BLaER1 treated with 17β-estradiol and CSF1 and Interleukin-3, amounts not matched to agents 10 nM and 100 nM (cell line): ENCODE results near the gene P4HB.

Experiments used
- H3K27ac ChIP-seq, 11 experiments: shearing (Covaris generic); formaldehyde crosslinking; 2 replicates each; pipeline ENCODE4 v1.8.1; 2022
- H3K27me3 ChIP-seq, 11 experiments: shearing (Covaris generic); formaldehyde crosslinking; 2 replicates each; pipeline ENCODE4 v1.8.1; 2022
- H3K36me3 ChIP-seq, 11 experiments: shearing (Covaris generic); formaldehyde crosslinking; 2 replicates each; pipeline ENCODE4 v1.8.1; 2022
- H3K4me1 ChIP-seq, 10 experiments: shearing (Covaris generic); formaldehyde crosslinking; 2 replicates each; pipeline ENCODE4 v1.8.1; 2022
- H3K4me2 ChIP-seq, 11 experiments: shearing (Covaris generic); formaldehyde crosslinking; 2 replicates each; pipeline ENCODE4 v1.8.1; 2022
- H3K4me3 ChIP-seq, 10 experiments: shearing (Covaris generic); formaldehyde crosslinking; 2 replicates each; pipeline ENCODE4 v1.8.1; 2022
- H3K9ac ChIP-seq, 11 experiments: shearing (Covaris generic); formaldehyde crosslinking; 2 replicates each; pipeline ENCODE4 v1.8.1; 2022
- H3K9me3 ChIP-seq, 11 experiments: shearing (Covaris generic); formaldehyde crosslinking; replicated peaks in 1 of 11; 2 replicates each; pipeline ENCODE4 v1.8.1; 2022
- H4K20me1 ChIP-seq, 11 experiments: shearing (Covaris generic); formaldehyde crosslinking; 2 replicates each; pipeline ENCODE4 v1.8.1; 2022
- Cebpa-rat ChIP-seq, 11 experiments: shearing (Covaris generic); IDR thresholded peaks; 2 replicates each; pipeline ENCODE4 v1.8.1; 2022

P4HB gene

DNA sequence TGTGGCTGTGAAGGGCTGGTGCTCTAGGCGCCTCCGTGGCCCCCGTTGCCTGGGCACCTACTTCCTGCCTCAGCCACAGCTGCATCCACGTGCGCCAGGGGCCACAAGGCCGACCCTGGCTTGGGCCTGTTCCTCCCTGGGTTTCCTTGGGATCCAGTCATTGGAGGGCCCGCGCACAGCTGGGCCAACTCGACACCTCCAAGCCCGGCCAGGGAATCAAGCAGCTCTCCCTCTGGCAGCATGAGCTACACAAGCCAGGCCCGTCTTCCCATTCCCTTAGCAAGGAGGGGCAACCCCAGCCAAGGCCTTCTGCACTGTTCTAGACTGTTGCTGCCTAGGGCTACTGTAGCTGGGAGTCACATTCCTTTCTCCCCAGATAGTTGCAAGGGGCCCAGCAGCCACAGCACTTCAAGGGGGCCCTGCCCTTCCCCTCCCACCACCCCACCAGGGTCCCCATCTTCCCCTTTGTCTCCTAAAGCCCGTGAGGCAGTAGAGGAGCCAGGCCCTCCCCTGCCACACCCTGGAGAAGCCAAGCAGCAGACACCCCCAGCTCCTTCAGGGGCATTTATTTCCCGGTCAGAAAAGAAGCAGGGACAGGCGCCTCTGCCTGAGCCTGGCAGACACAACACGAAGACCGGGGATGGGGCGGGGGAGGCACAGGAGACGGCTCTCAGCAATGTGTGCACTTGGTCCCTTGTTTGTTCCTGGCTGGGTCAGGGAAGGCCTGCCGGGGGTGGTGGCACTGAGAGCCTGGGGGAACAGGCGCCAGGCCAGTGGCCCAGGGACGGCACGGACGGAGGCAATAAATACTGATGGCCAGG is 7.0 kb upstream of the P4HB start:
- no peaks in the 10 kb centered on the region for H3K27me3 ChIP-seq
- H3K9ac ChIP-seq, result peak overlapping the region; percentile 47 to 88 (median 60); a peak in 20 of 22 replicates
- peak overlapping the region; percentile 53 to 99 (median 68) for H3K4me2 ChIP-seq
- TF ChIP-seq Cebpa-rat (IDR thresholded peaks at IDR 0.05), result no peak
- peaks cover 24 to 63% (median 46%) of the 10 kb centered on the region in 11 experiments for H3K36me3 ChIP-seq
- peaks cover 55 to 77% (median 68%) of the 10 kb centered on the region in 11 experiments for H4K20me1 ChIP-seq
- peaks cover 68 to 85% (median 78%) of the 10 kb centered on the region in 10 experiments for H3K4me1 ChIP-seq
- no peaks in the 10 kb centered on the region for H3K9me3 ChIP-seq
- 0 out of 20 replicates have a peak overlapping the region, but pooled peaks of 1 of the 10 experiments have one; percentile 1 for H3K4me3 ChIP-seq
- peak overlapping the region in 10 of 11 experiments; percentile 34 to 78 (median 55); a peak in 19 of 22 replicates for H3K27ac ChIP-seq

DNA sequence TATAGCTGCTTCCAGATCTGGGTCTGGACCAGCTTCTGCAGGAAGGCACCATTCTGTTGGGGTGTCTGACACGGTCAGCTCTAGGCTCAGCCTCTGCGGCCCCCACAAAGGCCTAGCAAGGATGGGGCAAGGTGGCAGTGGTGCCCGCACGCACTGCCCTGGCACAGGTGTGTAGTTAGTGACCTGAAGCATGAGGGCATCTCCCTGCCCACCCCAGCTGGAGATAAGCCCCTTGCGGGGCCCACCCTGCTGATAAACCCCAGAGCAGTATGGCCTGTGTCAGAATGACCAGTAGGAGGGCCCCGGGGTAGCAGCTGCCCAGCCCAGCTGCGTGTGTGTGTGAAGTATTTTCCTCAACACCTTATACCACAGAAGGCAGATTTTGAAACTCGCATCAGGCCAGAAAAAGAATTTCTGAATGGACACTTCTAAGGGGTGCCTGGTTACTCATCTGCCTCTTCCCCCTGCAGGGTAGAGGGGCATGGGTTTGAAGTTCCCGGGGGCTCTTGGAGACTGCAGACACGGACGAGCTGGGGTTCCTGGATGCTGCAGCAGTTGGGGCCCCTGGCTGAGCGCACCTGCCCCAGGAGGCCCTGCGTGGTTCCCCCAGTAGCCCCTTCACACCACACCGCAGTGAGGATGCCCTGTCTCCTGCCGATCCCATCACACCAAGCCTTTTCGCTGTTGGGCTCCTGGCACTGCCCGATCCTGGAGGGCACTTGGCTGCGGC is 6.3 kb upstream of the P4HB start:
- no peak for TF ChIP-seq Cebpa-rat (IDR thresholded peaks at IDR 0.05)
- Histone ChIP-seq H3K9me3 (no peaks in the 10 kb centered on the region), H3K27me3 (no peaks in the 10 kb centered on the region), H3K36me3 (peaks cover 24 to 63% (median 46%) of the 10 kb centered on the region in 11 experiments), H3K4me3 (0 out of 20 replicates have a peak overlapping the region, but pooled peaks of 1 of the 10 experiments have one; percentile 1), H3K27ac (peak overlapping the region in 10 of 11 experiments; percentile 34 to 78 (median 55); a peak in 19 of 22 replicates), H3K4me2 (peak overlapping the region; percentile 53 to 99 (median 68)), H3K4me1 (peaks cover 70 to 85% (median 80%) of the 10 kb centered on the region in 10 experiments), H3K9ac (peak overlapping the region; percentile 47 to 88 (median 60); a peak in 19 of 22 replicates), H4K20me1 (peaks cover 55 to 77% (median 68%) of the 10 kb centered on the region in 11 experiments)

DNA sequence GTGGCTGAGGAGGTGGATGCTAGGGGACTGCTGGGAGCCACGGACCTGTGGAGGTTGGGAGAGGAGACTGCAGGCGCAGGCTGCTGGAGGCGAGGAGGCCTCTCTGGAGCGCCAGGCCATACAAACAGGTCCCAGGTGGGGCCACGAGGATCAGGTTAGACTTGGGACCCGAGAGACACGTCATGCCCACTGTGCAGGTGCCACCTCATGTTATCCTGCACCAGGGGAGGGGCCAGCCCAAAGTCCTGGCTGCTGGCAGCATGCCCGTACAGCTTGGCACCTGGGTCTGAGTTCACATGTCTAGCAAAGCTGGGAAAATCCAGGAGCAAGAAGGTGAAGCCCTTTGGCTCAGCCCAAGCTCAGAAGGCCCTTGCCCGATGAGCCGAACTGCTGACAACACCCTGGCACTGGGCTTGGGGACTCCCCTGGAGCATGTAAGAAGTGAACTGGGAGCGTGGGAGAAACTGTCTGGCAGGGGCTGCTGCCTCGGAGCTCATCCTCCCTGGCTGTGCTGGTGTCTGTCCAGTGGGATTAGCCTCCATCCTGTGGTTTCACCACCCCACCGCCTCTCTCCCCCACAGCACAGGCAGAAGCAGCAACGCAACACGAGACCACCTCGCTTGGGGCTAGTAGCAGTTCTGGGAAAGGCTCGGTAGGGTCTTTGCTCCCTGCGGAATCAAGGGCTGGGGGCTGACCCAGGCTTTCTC is 5.6 kb upstream of the P4HB start:
- peak overlapping the region; percentile 53 to 99 (median 68) for H3K4me2 ChIP-seq
- no peaks in the 10 kb centered on the region for H3K27me3 ChIP-seq
- peaks cover 70 to 84% (median 81%) of the 10 kb centered on the region in 10 experiments for H3K4me1 ChIP-seq
- no peak overlapping the region for H3K4me3 ChIP-seq
- peak overlapping the region in 10 of 11 experiments; percentile 37 to 88 (median 58); a peak in 17 of 22 replicates for H3K9ac ChIP-seq
- no peak for TF ChIP-seq Cebpa-rat (IDR thresholded peaks at IDR 0.05)
- H3K9me3 ChIP-seq, result no peaks in the 10 kb centered on the region
- peaks cover 55 to 77% (median 68%) of the 10 kb centered on the region in 11 experiments for H4K20me1 ChIP-seq
- peaks cover 24 to 63% (median 46%) of the 10 kb centered on the region in 11 experiments for H3K36me3 ChIP-seq
- H3K27ac ChIP-seq, result peak overlapping the region in 8 of 11 experiments; percentile 6 to 78 (median 55); a peak in 11 of 22 replicates

DNA sequence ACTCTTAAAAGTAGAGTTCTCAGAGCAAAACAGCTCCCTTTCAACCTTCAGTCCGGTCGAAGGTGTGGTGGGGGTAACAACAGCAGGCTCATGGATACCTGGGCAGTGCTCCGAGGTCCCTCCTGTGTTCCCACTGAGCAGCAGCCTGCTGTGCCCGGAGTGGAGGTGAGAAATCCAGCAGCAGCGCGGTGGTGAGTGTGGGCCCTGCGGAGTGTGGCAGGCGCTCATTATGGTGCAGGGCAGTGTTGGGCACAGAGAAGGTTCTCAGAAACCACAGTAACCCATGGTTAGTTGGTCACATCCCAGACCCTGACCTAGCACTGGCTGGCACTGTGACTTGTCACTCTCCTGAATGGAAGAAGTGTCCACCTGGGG is 5.0 kb upstream of the P4HB start:
- Histone ChIP-seq H3K4me1 (peaks cover 70 to 84% (median 81%) of the 10 kb centered on the region in 10 experiments), H3K4me2 (peak overlapping the region; percentile 53 to 99 (median 68); a peak in 16 of 22 replicates), H3K9ac (peak overlapping the region in 10 of 11 experiments; percentile 37 to 88 (median 58); a peak in 10 of 22 replicates), H3K9me3 (no peaks in the 10 kb centered on the region), H4K20me1 (peaks cover 50 to 74% (median 64%) of the 10 kb centered on the region in 11 experiments), H3K27ac (peak overlapping the region in 3 of 11 experiments; percentile 27 to 67 (median 55); a peak in 4 of 22 replicates), H3K4me3 (no peak overlapping the region), H3K27me3 (no peaks in the 10 kb centered on the region), H3K36me3 (peaks cover 24 to 63% (median 45%) of the 10 kb centered on the region in 11 experiments)
- TF ChIP-seq Cebpa-rat (IDR thresholded peaks at IDR 0.05), result no peak

DNA sequence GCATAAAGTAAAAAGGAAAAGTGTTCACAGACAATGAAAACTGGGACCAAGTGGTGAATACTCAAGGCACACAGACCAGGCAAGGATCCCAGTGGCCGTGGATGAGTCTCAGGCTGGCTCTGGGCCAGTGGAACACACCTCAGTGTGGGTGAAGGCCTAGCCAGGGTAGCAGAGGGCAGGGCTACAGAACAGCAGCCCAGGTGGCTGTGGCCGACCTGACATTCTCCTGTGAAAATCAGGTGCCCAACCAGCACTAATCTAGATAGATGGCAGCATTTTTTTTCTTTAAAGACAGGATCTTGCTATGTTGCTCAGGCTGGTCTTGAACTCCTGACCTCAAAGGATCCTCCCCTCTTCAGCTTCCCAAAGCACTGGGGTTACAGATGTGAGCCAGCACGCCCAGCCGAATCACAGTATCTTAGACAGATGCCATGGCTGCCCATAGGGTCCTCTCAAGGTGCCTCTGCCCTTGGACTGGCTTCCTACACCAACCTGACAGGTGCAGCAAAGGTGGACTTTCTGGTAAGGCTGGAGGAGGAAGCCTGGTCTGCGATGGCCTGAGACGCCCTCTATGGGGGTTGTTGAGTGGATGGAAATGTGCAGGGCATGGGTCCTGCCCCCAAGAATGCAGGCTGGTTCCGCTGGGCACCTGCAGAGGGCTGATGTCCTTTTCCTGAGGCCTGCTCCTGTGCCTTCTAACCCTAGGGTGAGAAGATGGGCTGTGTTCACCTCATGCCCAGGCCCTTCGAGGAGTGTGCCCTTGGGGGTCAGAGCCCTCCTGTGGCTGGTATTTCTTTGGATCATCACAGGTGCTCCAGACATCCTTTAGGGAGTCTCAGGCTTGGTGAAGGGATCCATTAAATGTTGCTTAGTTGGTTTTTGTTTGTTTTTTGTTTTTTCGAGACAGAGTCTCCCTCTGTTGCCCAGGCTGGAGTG is 3.8 kb upstream of the P4HB start:
- Histone ChIP-seq H3K27ac (peak overlapping the region in 3 of 11 experiments; percentile 15 to 90 (median 27); a peak in 3 of 22 replicates), H3K4me1 (peaks cover 70 to 81% (median 76%) of the 10 kb centered on the region in 10 experiments), H3K4me2 (peak overlapping the region; percentile 13 to 97 (median 93); a peak in 13 of 22 replicates), H3K9ac (peak overlapping the region in 8 of 11 experiments; percentile 14 to 94 (median 88); a peak in 10 of 22 replicates), H3K27me3 (no peaks in the 10 kb centered on the region), H3K4me3 (no peak overlapping the region), H3K36me3 (peaks cover 18 to 58% (median 37%) of the 10 kb centered on the region in 11 experiments), H3K9me3 (no peaks in the 10 kb centered on the region), H4K20me1 (peaks cover 48 to 70% (median 59%) of the 10 kb centered on the region in 11 experiments)
- TF ChIP-seq Cebpa-rat (IDR thresholded peaks at IDR 0.05), result no peak

DNA sequence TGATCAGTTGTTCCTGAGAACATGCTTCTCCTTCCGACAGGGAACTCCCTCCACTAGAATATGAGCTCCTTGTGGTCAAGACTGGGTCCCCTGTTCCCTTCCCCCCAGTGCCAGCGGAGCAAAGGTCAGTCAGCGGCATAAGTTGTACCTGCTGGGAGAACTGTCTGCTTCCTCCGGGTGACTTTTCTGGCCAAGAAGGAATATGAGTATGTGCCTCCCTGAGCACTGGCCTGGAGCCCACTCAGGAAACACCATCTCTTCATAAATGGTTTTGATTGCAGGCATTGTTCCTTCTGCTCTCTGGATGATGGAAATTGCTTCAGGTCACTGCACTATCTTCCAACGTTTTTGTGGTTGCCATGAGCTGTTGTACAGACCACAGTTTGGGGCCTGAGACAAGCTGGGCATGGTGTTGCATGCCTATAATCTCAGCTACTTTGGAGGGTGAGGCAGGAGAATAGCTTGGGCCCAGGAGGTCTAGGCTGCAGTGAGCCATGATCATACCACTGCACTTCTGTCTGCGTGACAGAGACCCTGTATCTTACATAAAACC is 2.9 kb upstream of the P4HB start:
- TF ChIP-seq Cebpa-rat (IDR thresholded peaks at IDR 0.05), result no peak
- H3K9me3 ChIP-seq, result no peaks in the 10 kb centered on the region
- no peaks in the 10 kb centered on the region for H3K27me3 ChIP-seq
- peaks cover 49 to 70% (median 60%) of the 10 kb centered on the region in 11 experiments for H4K20me1 ChIP-seq
- H3K36me3 ChIP-seq, result peaks cover 19 to 58% (median 37%) of the 10 kb centered on the region in 11 experiments
- H3K9ac ChIP-seq, result peak overlapping the region in 10 of 11 experiments; percentile 87 to 94 (median 88); a peak in 15 of 22 replicates
- peak overlapping the region in 3 of 11 experiments; percentile 90 to 96 (median 91); a peak in 6 of 22 replicates for H3K27ac ChIP-seq
- H3K4me1 ChIP-seq, result peaks cover 72 to 82% (median 78%) of the 10 kb centered on the region in 10 experiments
- no peak overlapping the region for H3K4me3 ChIP-seq
- H3K4me2 ChIP-seq, result peak overlapping the region; percentile 81 to 97 (median 93); a peak in 20 of 22 replicates
